K562 (cell line): ENCODE data around the gene ZCRB1. TPM values are rescaled to one million over a fixed set of nuclear protein-coding genes. Genes with fewer than 3 reads are reported as not detected.

Source experiments
- ATAC-seq: fragments of 200-7000 bp; cut with Tn5 transposase; 3 replicates; pipeline ENCODE4 v1.9.1; 2020; ENCODE audit warnings: moderate library complexity
- BruUV-seq: library from RNA; stranded (reverse); fragments of 400-500 nt; replicated peaks from 2 replicates; lab custom pipeline; 2021; lab: Mats Ljungman, UMichigan
- CTCF ChIA-PET: fragments of 300-600 bp; formaldehyde crosslinking; extraction: SDS; loops from one replicate; lab custom pipeline; 2021; ENCODE audit warnings: low intra/inter-chr PET ratio; lab: Yijun Ruan, JAX
- POLR2A ChIA-PET: fragments of 300-600, 350-650 bp; sonication (Branson Sonifier 250); formaldehyde crosslinking; extraction: SDS; loops from one replicate; lab custom pipeline; 2021; ENCODE audit warnings: antibody characterized with exemption, inconsistent platforms; lab: Yijun Ruan, JAX
- DNase-seq, 4 experiments: peaks; one replicate each; pipeline versions ENCODE4 v3.0.0 to v3.0.0-alpha.2; 2011 to 2018; ENCODE audit warnings: low spot score in 3 of 4, mixed read lengths in 3 of 4; ENCODE audit errors: extremely low read depth in 1 of 4
- FAIRE-seq: peaks from 2 replicates; lab custom pipeline; 2011; peaks lifted over from hg19 to GRCh38; lab: Jason Lieb, UNC
- H2AFZ ChIP-seq: 2 replicates; pipeline ENCODE4 v1.6.0; 2011; ENCODE audit warnings: low read depth, low read length, control low read depth, inconsistent platforms
- H3K27ac ChIP-seq: fragments of 200-600 bp; 3 replicates; pipeline ENCODE4 v1.8.0; 2011; ENCODE audit warnings: low read depth, mild to moderate bottlenecking, control low read depth, inconsistent platforms, low read length, moderate library complexity, mixed read lengths; ENCODE audit errors: extremely low read depth
- H3K27me3 ChIP-seq, 2 experiments: fragments of 300-600 bp in 1 of 2; 2 replicates in 1 of 2; 3 replicates in 1 of 2; pipeline versions ENCODE4 v1.6.0 to v1.8.0; 2011; ENCODE audit warnings: inconsistent platforms in 2 of 2, low read length in 2 of 2, mild to moderate bottlenecking in 1 of 2, mixed read lengths in 1 of 2, moderate library complexity in 1 of 2; ENCODE audit not compliant: control insufficient read depth in 2 of 2, insufficient read depth in 2 of 2
- H3K36me3 ChIP-seq: fragments of 300-600 bp; 3 replicates; pipeline ENCODE4 v1.8.0; 2011; ENCODE audit warnings: mild to moderate bottlenecking, low read length, inconsistent platforms; ENCODE audit not compliant: control insufficient read depth, insufficient read depth
- H3K4me1 ChIP-seq, 2 experiments: fragments of 200-600 bp in 1 of 2; replicated peaks in 1 of 2; 2 replicates in 1 of 2; 3 replicates in 1 of 2; pipeline versions ENCODE4 v1.5.1 to v1.8.0; 2011; ENCODE audit warnings: inconsistent platforms in 2 of 2, low read length in 2 of 2, mild to moderate bottlenecking in 1 of 2, mixed read lengths in 1 of 2, moderate library complexity in 1 of 2; ENCODE audit not compliant: control insufficient read depth in 2 of 2, insufficient read depth in 2 of 2
- H3K4me2 ChIP-seq: 2 replicates; pipeline ENCODE4 v1.6.1; 2011; ENCODE audit warnings: low read length, control low read depth, inconsistent platforms, mixed read lengths; ENCODE audit not compliant: insufficient read depth
- H3K4me3 ChIP-seq: fragments of 200-600 bp; sonication (generic), shearing (Covaris generic); 2 replicates; pipeline ENCODE4 v1.5.1; 2016; ENCODE audit warnings: control low read depth, inconsistent platforms
- H3K79me2 ChIP-seq: fragments of 200-600 bp; 3 replicates; pipeline ENCODE4 v1.8.0; 2011; ENCODE audit warnings: low read length, inconsistent platforms; ENCODE audit not compliant: control insufficient read depth, insufficient read depth
- H3K9ac ChIP-seq, 2 experiments: 2 replicates each; pipeline versions ENCODE4 v1.6.0 to v1.6.1; 2011; ENCODE audit warnings: low read depth in 2 of 2, low read length in 2 of 2, control low read depth in 1 of 2, inconsistent platforms in 1 of 2, mild to moderate bottlenecking in 1 of 2, mixed read lengths in 1 of 2; ENCODE audit not compliant: insufficient read depth in 1 of 2
- H3K9me1 ChIP-seq: one replicate; pipeline ENCODE4 v1.6.0; 2011; ENCODE audit warnings: inconsistent platforms, mild to moderate bottlenecking, low read length, moderate library complexity; ENCODE audit not compliant: control insufficient read depth, insufficient read depth
- H3K9me3 ChIP-seq: replicated peaks from 2 replicates; pipeline ENCODE4 v1.5.1; 2011; ENCODE audit warnings: low read depth, low read length, inconsistent platforms; ENCODE audit not compliant: control insufficient read depth, insufficient read depth
- H4K20me1 ChIP-seq: replicated peaks from 2 replicates; pipeline ENCODE4 v1.6.1; 2011; ENCODE audit warnings: low read length, inconsistent platforms, mixed read lengths; ENCODE audit not compliant: control insufficient read depth, insufficient read depth
- FOSL1 ChIP-seq: fragments of 200-800 bp; sonication (Bioruptor generic); conservative IDR thresholded peaks from 2 replicates; pipeline ENCODE4 v1.6.1; 2016; ENCODE audit warnings: missing genetic modification characterization, missing compliant biosample characterization
- JUND ChIP-seq, 2 experiments: IDR thresholded peaks; 2 replicates in 1 of 2; 3 replicates in 1 of 2; pipeline ENCODE4 v1.6.1; 2011; ENCODE audit warnings: borderline replicate concordance in 2 of 2, low read depth in 2 of 2, low read length in 2 of 2, improper control_type of control experiment in 1 of 2, missing biosample characterization in 1 of 2, missing genetic modification characterization in 1 of 2, missing genetic modification reagents in 1 of 2
- KDM1A ChIP-seq, 2 experiments: fragments of 450-650 bp; IDR thresholded peaks; 2 replicates each; pipeline ENCODE4 v1.6.1; 2016; ENCODE audit warnings: mild to moderate bottlenecking in 2 of 2
- NFATC3 ChIP-seq: fragments of 450-650 bp; IDR thresholded peaks from 2 replicates; pipeline ENCODE4 v1.6.1; 2017; ENCODE audit warnings: mild to moderate bottlenecking
- WGBS: fragments of 100-300 bp; shearing (Covaris generic); methylation state at CpG from one replicate; pipeline ENCODE4 v1.1.6; 2016; ENCODE audit warnings: low coverage, mixed read lengths; ENCODE audit not compliant: insufficient coverage; ENCODE audit errors: missing lambda C conversion rate; 5-methylcytosine and 5-hydroxymethylcytosine counted together
- in situ Hi-C: fragments of 300-500 bp; cut with MboI; formaldehyde crosslinking; loops from 4 replicates; pipeline ENCODE4 v1.15.0; 2018; ENCODE audit warnings: inconsistent platforms, mixed read lengths
- intact Hi-C: fragments of 100-400 bp; cut with micrococcal nuclease; formaldehyde crosslinking; loops from 2 replicates; pipeline ENCODE4 v1.14.2; 2022
- polyA plus RNA-seq, 8 experiments: library from polyadenylated mRNA; depleted of rRNA in 4 of 8; stranded (reverse) in 5 of 8; unstranded in 3 of 8; fragments of >200 nt; fragmentation: Nextera tagmentation in 2 of 8; fragmentation: Illumina TruSeq in 1 of 8; extraction: Ambion mirVana in 2 of 8; extraction: Trizol in 1 of 8; gene quantifications; 2 replicates each; pipeline versions ENCODE4 v1.2.1 to v1.2.3, GENCODE V29; 2011 to 2014; ENCODE audit warnings: inconsistent platforms in 1 of 8, missing spikeins in 1 of 8
- total RNA-seq, 7 experiments: library from RNA; depleted of rRNA in 6 of 7; stranded (reverse); fragments of >200 nt in 6 of 7; fragmentation: Illumina TruSeq in 2 of 7; extraction: Trizol in 2 of 7; gene quantifications; 2 replicates each; pipeline versions ENCODE4 v1.2.1 to v1.2.3, GENCODE V29; 2011 to 2021; ENCODE audit warnings: low replicate concordance in 1 of 7
- TF ChIP-seq, protein P1 (sequence below), 2 experiments: fragments of 450-650 bp in 1 of 2; sonication (generic) in 1 of 2; formaldehyde crosslinking in 1 of 2; IDR thresholded peaks in 1 of 2; conservative IDR thresholded peaks in 1 of 2; 2 replicates each; pipeline versions ENCODE4 v1.6.1 to v1.8.1; 2016 to 2023; ENCODE audit warnings: mild to moderate bottlenecking in 2 of 2, moderate library complexity in 2 of 2, inconsistent platforms in 1 of 2, missing genetic modification reagents in 1 of 2

The ZCRB1 gene
- total and polyA plus RNA-seq, 9 of the 15 experiments (the other 6 are each of a cell fraction or from before 2014, with no cell fraction given): 36.0 to 102 (median 51.0) TPM

DNA sequence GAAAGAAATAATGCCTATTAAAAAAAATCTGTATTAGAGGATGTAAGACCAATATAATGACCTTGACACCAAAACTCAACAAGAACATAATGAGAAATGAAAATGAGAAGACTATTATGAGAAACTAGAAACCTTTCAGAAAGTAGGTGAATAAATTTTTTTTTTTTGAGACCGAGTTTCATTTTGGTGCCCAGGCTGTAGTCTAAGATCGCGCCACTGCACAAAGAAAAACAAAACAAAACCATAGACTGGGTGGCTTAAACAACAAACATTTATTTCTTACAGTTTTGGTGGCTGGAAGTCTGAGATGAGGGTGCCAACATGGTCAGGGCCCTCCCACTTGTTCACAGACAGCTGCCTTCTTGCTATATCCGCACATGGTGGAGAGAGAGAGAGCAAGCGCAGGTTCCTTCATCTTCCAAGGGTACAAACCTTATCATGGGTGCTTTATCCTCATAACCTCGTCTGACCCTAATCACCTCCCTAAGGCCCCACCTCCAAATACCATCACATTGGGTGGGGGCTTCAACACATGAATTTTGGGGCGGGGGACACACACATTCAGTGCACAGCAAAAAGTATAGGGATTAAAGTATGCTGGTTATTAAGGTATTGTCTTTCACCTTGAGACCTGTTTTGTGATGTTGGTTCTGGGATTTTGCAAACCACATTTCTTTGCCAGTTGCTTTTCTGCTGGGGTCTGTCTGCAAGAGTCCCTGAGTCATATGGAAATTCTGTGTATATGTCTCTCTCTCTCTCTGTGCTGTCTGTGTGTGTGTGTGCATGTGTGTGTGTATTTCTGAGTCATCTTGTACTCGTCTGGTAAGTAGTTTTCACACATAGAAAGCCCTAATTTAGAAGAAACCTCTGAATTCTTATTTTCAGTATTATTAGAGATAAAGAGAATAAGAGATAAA, 26.2 kb downstream of the ZCRB1 start:
- intact Hi-C loops: loop anchor here (5.0 kb wide), 1 partner anchor 33 kb away; no protein-coding TSS in a partner anchor
- peak; percentile 34; the same call in 2 of the 3 replicates for ATAC-seq
- Histone ChIP-seq H3K27me3 (no peaks in the 10 kb centered on the region), H3K9me3 (no peaks in the 10 kb centered on the region), H3K79me2 (no peaks in the 10 kb centered on the region), H3K4me2 (no peak overlapping the region), H3K27ac (no peak overlapping the region), H3K9me1 (no peaks in the 10 kb centered on the region), H3K36me3 (no peaks in the 10 kb centered on the region), H3K4me3 (no peak overlapping the region), H3K9ac (no peak overlapping the region), H2AFZ (no peak overlapping the region), H3K4me1 (peaks cover 0 to 2% of the 10 kb centered on the region in 2 experiments; a peak in 3 of 5 replicates), H4K20me1 (no peaks in the 10 kb centered on the region)
- TF ChIP-seq NFATC3: no peak
- no peak for TF ChIP-seq JUND (IDR thresholded peaks at IDR 0.05; ENCODE audit: borderline replicate concordance, low read depth, low read length)
- TF ChIP-seq JUND (tag; IDR thresholded peaks at IDR 0.05; ENCODE audit: borderline replicate concordance, low read depth, low read length): 0 out of 3 replicates have a peak, but pooled peaks have one; percentile 45
- TF ChIP-seq, protein P1, sequence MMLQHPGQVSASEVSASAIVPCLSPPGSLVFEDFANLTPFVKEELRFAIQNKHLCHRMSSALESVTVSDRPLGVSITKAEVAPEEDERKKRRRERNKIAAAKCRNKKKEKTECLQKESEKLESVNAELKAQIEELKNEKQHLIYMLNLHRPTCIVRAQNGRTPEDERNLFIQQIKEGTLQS (IDR thresholded peaks at IDR 0.05): peak; percentile 32; the same call in 1 of the 2 replicates
- TF ChIP-seq, protein P1 (CRISPR knock-in tag; conservative IDR thresholded peaks at IDR 0.05): no peak
- TF ChIP-seq KDM1A (IDR thresholded peaks at IDR 0.05): 0 out of 4 replicates have a peak, but pooled peaks of 1 of the 2 experiments have one; percentile 52
- TF ChIP-seq FOSL1: peak; percentile 61
- WGBS: 51% methylated on average over 8 of the region's 8 CpGs
- peak; percentile 32 for FAIRE-seq
- peak in 1 of 4 experiments; percentile 7 for DNase-seq
- ChIA-PET CTCF (no interaction called here), POLR2A (no interaction called here)
- in situ Hi-C loops: no loop called here
- no TSS peak for BruUV-seq
